Tongue (tissue), 2 donors: Measurements from ENCODE around the gene STK24. TPM values are rescaled to one million over a fixed set of nuclear protein-coding genes. Genes with fewer than 3 reads are reported as not detected.

Source experiments
- DNase-seq: peaks from one replicate; pipeline ENCODE4 v3.0.0-alpha.2; 2015
- total RNA-seq: library from RNA; depleted of rRNA; stranded (reverse); fragments of >200 nt; gene quantifications from one replicate; pipeline ENCODE4 v1.2.3, GENCODE V29; 2014

STK24 gene
- total RNA-seq, 1 donor from 2014 or later, result 59.0 TPM

- no peak for DNase-seq
Observed at GRCh38 chr13:98489446-98490194, 87.3 kb downstream of the STK24 start.

- no peak for DNase-seq
Observed at GRCh38 chr13:98488736-98489135, 88.2 kb downstream of the STK24 start.

GRCh38 chr13:98487522-98487921, 89.4 kb downstream of the STK24 start:
- no peak for DNase-seq

GRCh38 chr13:98487016-98487415, 89.9 kb downstream of the STK24 start:
- DNase-seq, result no peak

GRCh38 chr13:98486412-98486811, 90.5 kb downstream of the STK24 start:
- no peak for DNase-seq

GRCh38 chr13:98485561-98485960, 91.3 kb downstream of the STK24 start:
- peak; percentile 34 for DNase-seq

GRCh38 chr13:98484289-98485219, 92.4 kb downstream of the STK24 start:
- DNase-seq, result peak; percentile 95

- DNase-seq, result peak; percentile 60
Observed at GRCh38 chr13:98483601-98484288, 93.2 kb downstream of the STK24 start.

GRCh38 chr13:98482476-98483444, 94.1 kb downstream of the STK24 start:
- peak; percentile 88 for DNase-seq

GRCh38 chr13:98480915-98481877, 95.7 kb downstream of the STK24 start:
- DNase-seq, result peak; percentile 85

GRCh38 chr13:98479496-98480003, 97.4 kb downstream of the STK24 start:
- no peak for DNase-seq

GRCh38 chr13:98478189-98479129, 98.4 kb downstream of the STK24 start:
- no peak for DNase-seq

- peak; percentile 27 for DNase-seq
Observed at GRCh38 chr13:98476538-98476966, 100.4 kb downstream of the STK24 start.

- DNase-seq, result no peak
Observed at GRCh38 chr13:98476106-98476505, 100.8 kb downstream of the STK24 start.

- DNase-seq, result no peak
Observed at GRCh38 chr13:98475522-98475921, 101.4 kb downstream of the STK24 start.

- no peak for DNase-seq
Observed at GRCh38 chr13:98474761-98475160, 102.1 kb downstream of the STK24 start.

GRCh38 chr13:98474292-98474691, 102.6 kb downstream of the STK24 start:
- no peak for DNase-seq

- DNase-seq, result no peak
Observed at GRCh38 chr13:98473788-98474144, 103.1 kb downstream of the STK24 start.
